GM18502 (cell line): Measurements from ENCODE around the gene CFAP100.

ENCODE experiments used
- ATAC-seq: cut with Tn5 transposase; IDR thresholded peaks from one replicate; pipeline ENCODE4 v1.9.1; 2021; ENCODE audit warnings: mild to moderate bottlenecking; ENCODE audit not compliant: unreplicated experiment, poor library complexity

The CFAP100 gene

GRCh38 chr3:126475413-126476114 is 80.9 kb downstream of the CFAP100 start, which contains the start of gene ZXDC:
ZXDC (minus strand) TSS chr3:126475891; CDS start chr3:126475865, 26 bp downstream.
- ATAC-seq, result peak; percentile 77

DNA sequence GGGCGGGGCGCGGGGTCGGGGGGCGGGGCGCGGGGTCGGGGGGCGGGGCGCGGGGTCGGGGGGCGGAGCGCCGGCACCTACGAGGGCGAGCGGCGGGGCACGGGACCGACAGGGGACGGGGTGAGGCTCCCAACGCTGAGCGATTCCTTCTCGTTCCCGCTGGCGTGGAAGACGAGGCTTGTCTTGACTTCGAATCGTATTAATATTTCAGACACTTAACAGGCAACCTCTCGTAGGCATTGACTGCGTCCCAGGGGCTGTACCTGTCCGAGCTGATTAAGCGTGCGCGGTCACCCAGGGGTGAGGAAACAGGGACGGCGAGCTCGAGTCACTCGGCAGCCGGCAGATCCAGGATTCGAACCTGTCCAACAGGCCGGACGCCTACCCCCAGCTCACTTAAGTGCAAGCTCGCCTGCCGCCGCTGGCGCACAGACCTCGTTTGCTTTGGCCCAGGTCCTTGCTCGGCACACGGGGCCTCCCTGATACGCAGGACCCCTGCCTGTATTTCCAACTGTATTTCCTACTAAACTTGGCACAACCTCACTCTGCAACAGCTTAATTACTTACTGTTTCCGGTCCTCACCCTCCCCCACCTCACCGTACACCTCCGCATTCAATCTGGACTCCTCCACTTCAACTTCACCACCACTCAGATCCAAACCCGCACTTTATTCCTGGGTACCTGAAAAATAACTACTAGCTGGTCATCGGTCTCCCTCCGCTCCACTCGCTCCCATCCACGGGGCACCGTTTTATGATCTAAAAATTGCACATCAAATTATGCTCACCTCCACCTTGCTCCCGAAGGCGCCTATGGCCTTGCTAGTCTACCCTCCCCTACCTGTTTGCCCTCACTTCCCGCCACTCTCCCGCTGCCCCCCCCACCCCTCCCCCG is 81.7 kb downstream of the CFAP100 start:
- peak; percentile 33 for ATAC-seq

DNA sequence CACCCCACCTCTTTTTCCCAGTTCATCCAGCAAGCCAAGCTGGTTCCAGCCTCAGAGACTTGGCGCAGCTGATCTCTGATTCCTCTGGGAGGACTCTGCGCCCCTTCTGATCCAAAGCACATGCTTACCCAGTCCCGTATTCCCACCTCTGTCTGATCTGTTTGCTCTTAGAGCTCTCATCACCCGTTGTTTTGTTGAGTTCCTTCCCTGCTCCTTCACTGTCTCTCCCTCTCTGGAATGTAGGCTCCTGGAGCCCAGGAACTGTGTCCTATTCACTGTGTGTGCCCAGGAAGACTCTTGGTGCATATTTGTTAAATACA is 82.3 kb downstream of the CFAP100 start:
- ATAC-seq, result no peak

DNA sequence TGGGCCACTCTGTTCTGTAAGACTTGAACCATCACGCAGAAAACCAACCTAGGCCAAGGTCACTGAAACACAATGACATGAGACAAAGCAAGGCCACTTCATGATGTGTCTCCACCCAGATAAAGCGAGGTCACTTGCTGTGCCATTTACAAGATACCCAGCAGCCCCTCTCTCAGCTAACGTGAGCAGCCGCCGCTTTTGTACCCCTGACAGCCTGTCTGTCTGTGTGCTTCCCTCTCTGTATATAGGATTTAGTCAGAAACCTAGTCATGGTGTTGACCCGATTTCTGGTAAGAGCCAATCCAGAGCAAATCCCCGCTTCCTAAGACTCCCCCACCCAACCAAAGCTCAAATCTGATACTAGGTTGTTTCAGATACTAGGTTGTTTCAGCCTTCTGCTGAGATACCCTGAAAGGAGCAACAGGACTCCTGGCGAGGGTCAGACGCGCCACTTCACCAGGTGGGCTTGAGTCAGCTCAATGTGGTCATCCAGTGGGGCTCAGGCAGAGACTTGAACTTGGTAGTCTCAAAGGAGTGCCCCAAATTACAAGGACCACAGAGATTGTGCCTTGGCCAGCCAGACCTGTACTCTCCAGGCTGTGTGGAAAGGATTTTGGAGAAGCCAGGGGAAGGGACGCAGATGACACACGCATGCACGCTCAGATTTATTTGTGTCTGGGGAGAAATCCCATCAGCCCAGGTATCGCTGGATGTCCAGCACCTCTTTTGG is 84.0 kb downstream of the CFAP100 start:
- ATAC-seq, result no peak

DNA sequence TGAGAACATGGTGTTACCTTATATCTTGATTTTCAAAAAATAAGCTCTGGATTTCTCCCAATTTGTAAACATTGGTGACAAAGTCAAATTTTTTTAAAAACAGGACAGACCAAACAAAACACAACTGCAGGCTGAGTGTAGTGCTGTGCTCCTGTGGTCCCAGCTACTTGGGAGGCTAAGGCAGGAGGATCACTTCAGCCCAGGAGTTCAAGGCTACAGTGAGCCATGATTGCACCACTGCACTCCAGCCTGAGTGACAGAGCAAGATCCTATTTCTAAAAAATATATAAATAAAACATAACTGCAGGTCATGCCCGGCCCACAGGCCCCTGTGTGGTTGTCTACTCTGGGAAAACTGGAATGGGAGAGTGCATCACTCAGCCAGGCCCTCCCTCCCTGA is 84.9 kb downstream of the CFAP100 start:
- ATAC-seq, result no peak

DNA sequence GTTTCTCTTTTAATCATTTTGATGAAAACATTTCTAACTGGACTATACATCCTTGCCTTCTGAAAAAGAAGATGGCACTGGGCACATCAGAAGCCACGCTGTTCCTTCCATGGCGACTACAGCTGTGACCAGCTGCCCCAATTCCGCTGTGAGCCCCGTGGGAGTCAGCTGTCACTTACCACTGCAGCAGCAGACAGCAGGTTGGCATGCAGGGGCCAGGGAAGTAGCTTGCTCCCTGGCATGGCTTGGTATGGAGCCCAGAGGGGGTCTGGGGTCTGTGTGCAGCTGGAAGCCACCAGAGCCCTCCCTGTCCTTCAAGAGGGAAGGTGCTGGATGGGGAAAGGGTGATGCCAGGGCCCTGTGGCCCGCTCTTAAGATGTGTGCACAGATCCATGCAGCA is 85.5 kb downstream of the CFAP100 start:
- no peak for ATAC-seq

DNA sequence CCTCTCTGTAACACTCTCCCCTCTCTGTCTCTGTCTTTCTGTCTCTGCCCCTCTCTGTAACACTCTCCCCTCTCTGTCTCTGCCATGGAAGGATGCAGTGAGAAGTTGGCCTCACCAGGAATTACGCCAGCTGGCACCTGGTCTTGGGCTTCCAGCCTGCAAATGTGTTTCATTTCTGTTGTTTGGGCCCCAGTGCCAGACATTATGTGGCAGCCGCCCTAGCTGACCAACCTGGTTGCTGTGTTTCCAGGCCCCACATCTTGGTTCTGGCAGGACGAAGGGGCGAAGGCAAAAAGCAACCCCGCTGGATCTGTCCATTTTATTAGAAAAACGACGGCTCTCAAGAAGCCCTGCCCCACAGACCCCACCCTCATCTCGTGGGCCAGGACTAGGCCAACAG is 86.2 kb downstream of the CFAP100 start:
- no peak for ATAC-seq

- no peak for ATAC-seq
Observed at GRCh38 chr3:126481808-126482502, 87.2 kb downstream of the CFAP100 start.

DNA sequence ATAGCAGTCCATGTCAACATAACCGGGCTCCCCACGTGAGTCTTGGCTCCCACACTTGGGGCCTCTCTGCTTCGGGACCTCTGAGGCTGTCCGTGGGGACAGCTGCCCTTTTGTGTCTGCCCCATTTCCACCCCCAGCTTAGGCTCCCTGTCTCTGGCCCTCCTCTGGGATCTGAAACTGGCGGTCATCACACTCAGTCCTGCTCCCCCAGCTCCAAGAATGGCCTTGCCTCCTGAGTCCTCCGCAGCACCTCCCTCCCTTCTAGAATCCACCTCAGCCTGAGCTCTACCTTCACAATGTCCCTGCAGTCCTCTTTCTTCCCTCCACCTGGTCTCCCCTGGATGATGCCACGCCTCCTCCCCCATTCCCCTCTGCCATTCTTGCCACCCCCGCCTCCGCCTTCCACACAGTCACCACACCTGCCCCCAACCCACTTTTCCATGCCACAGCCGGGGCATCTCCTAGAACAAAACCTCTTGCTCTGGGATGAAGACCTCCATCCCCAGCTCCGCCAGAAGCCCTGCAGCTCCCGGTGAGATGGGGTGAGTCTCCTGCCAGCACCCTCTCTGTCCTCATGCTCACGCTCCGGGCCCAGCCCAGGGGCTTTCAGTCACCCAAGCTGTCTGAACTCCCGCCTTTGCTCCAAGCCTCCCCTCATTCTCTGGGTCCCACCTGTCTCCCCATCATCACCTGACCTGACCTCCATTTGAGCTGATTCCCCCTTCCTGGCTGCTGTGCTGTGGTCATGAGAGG is 88.0 kb downstream of the CFAP100 start:
- no peak for ATAC-seq

DNA sequence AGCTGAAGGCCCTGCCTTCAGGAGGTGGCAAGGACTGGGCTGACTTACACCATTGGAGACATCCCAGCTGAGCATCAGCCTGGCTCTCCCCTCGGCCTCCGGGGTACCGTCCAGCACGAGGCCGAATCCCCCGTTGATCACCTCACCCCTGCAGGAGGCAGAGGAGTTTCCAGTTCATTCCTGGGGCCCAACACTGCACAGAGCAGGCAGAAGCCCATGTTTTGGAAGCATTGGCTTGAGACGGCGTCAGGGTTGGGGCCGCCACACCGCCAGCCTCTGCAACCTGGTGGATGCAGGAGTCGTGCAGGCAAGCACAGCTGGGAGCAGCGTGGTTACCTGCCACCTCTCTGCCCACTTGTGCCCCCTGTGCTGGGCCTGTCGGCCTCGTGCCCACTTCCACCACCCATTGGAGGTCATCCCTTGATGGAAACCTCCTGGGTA is 88.6 kb downstream of the CFAP100 start:
- ATAC-seq, result no peak

- no peak for ATAC-seq
Observed at GRCh38 chr3:126484148-126484547, 89.4 kb downstream of the CFAP100 start.

- no peak for ATAC-seq
Observed at GRCh38 chr3:126484662-126485061, 90.0 kb downstream of the CFAP100 start.

DNA sequence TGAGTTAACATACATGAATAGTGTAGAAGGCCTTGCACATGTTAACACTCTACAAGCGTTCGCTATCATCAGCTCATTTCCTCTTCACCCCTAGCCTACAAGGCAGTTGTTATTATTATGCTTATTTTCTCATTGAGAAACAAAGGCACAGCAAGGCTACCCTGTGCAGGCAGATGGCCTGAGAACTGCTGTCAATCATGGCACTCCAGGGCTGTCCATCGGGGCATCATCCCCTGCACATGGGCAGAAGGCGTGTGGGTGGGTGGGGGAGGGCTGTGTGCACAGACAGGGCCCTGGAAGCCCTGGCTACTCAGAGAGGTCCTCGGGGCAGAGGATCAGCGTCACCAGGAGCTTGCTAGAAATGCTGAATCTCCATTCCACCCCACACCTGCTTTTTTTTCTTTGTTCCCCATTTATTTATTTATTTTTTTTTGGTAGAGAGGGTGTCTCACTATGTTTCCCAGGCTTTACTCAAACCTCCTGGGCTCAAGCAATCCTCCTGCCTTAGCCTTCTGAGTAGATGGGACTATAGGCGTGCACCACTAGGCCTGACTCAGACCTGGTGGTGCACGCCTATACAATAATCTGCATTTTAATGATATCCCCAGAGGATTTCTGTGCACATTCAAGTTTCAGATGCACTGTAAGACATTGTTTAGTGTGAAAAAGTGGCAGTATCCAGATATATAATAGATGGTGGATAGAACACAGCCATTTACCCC is 90.6 kb downstream of the CFAP100 start:
- ATAC-seq, result no peak

- no peak for ATAC-seq
Observed at GRCh38 chr3:126485956-126486355, 91.2 kb downstream of the CFAP100 start.
